Lung (tissue), 12 donors: ENCODE data around the gene RFC2. TPM values are rescaled to one million over a fixed set of nuclear protein-coding genes. Genes with fewer than 3 reads are reported as not detected.

Experiments
- ATAC-seq: fragments of 200-7000 bp; cut with Tn5 transposase; one replicate; pipeline ENCODE4 v1.9.1; 2020; ENCODE audit warnings: moderate number of reproducible peaks; ENCODE audit not compliant: insufficient read depth, low FRiP score
- DNase-seq, 3 donors: peaks; one replicate each; pipeline ENCODE4 v3.0.0-alpha.2; 2013 to 2017
- H3K27ac ChIP-seq, 2 donors: one replicate each; pipeline ENCODE4 v1.5.1; 2013; ENCODE audit warnings: mild to moderate bottlenecking in 2 of 2, moderate library complexity in 2 of 2, control low read depth in 1 of 2, inconsistent platforms in 1 of 2, low read depth in 1 of 2, low read length in 1 of 2
- H3K27me3 ChIP-seq, 3 donors: one replicate each; pipeline ENCODE4 v1.5.1; 2013; ENCODE audit warnings: low read length in 2 of 3; ENCODE audit not compliant: control insufficient read depth in 3 of 3, insufficient read depth in 3 of 3
- H3K36me3 ChIP-seq, 4 donors: one replicate each; pipeline ENCODE4 v1.5.1; 2013; ENCODE audit warnings: low read length in 4 of 4, mild to moderate bottlenecking in 1 of 4, moderate library complexity in 1 of 4; ENCODE audit not compliant: control insufficient read depth in 4 of 4, insufficient read depth in 4 of 4
- H3K4me1 ChIP-seq, 5 donors: one replicate each; pipeline ENCODE4 v1.5.1; 2013; ENCODE audit warnings: low read length in 5 of 5, mild to moderate bottlenecking in 2 of 5, moderate library complexity in 1 of 5; ENCODE audit not compliant: control insufficient read depth in 5 of 5, insufficient read depth in 5 of 5
- H3K4me3 ChIP-seq: one replicate; pipeline ENCODE4 v1.5.1; 2013; ENCODE audit warnings: mild to moderate bottlenecking, control low read depth, moderate library complexity
- H3K9ac ChIP-seq, 2 donors: one replicate each; pipeline ENCODE4 v1.5.1; 2013; ENCODE audit warnings: low read length in 2 of 2, control low read depth in 1 of 2; ENCODE audit not compliant: insufficient read depth in 1 of 2
- H3K9me3 ChIP-seq, 4 donors: one replicate each; pipeline ENCODE4 v1.5.1; 2013; ENCODE audit warnings: low read length in 3 of 4, mild to moderate bottlenecking in 1 of 4, moderate library complexity in 1 of 4; ENCODE audit not compliant: control insufficient read depth in 4 of 4, insufficient read depth in 3 of 4
- WGBS, 2 donors: extraction: QIAGEN DNeasy Blood & Tissue Kit; methylation state at CpG; one replicate each; pipeline ENCODE4 v1.1.7; 2013; 5-methylcytosine and 5-hydroxymethylcytosine counted together
- polyA plus RNA-seq, 2 donors: library from polyadenylated mRNA; stranded (reverse); fragments of 200-250 nt; gene quantifications; one replicate each; pipeline ENCODE4 v1.2.1, GENCODE V29; 2013
- total RNA-seq, 2 donors: library from RNA; depleted of rRNA in 1 of 2; stranded (reverse); fragments of >200 nt in 1 of 2; gene quantifications; one replicate each; pipeline ENCODE4 v1.2.1, GENCODE V29; 2014 to 2021
- TF ChIP-seq, protein P1 (sequence below): IDR thresholded peaks from 2 replicates; pipeline ENCODE4 v1.5.1; 2012; ENCODE audit warnings: mild to moderate bottlenecking; ENCODE audit errors: control extremely low read depth, extremely low read depth
- donor health status: control.
- donor health status: control.
- donor health status: Bipolar disorder and iron deficiency.
- donor health status: healthy.
- donor health status: DM: yes; HTN: yes; CAD: no.

Gene RFC2
- total and polyA plus RNA-seq, 4 donors: 14.5 to 23.8 (median 21.2) TPM

GRCh38 chr7:74290981-74291441 is 36.8 kb upstream of the RFC2 start:
- DNase-seq (no peak), ATAC-seq (no peak)
- TF ChIP-seq, protein P1, sequence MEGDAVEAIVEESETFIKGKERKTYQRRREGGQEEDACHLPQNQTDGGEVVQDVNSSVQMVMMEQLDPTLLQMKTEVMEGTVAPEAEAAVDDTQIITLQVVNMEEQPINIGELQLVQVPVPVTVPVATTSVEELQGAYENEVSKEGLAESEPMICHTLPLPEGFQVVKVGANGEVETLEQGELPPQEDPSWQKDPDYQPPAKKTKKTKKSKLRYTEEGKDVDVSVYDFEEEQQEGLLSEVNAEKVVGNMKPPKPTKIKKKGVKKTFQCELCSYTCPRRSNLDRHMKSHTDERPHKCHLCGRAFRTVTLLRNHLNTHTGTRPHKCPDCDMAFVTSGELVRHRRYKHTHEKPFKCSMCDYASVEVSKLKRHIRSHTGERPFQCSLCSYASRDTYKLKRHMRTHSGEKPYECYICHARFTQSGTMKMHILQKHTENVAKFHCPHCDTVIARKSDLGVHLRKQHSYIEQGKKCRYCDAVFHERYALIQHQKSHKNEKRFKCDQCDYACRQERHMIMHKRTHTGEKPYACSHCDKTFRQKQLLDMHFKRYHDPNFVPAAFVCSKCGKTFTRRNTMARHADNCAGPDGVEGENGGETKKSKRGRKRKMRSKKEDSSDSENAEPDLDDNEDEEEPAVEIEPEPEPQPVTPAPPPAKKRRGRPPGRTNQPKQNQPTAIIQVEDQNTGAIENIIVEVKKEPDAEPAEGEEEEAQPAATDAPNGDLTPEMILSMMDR: no peak
- no peaks in the 10 kb centered on the region for H3K9me3 ChIP-seq
- peaks cover 0 to 33% (median 9%) of the 10 kb centered on the region in 5 donors for H3K4me1 ChIP-seq
- H3K27me3 ChIP-seq: peaks cover 0 to 2% (median 0%) of the 10 kb centered on the region in 3 donors
- no peaks in the 10 kb centered on the region for H3K36me3 ChIP-seq
- 64 to 67% methylated on average over 10 of the region's 10 CpGs for WGBS, 2 donors
- no peak overlapping the region for H3K4me3 ChIP-seq
- no peak overlapping the region for H3K27ac ChIP-seq
- H3K9ac ChIP-seq: no peak overlapping the region

- Histone ChIP-seq H3K9me3 (no peaks in the 10 kb centered on the region), H3K4me1 (peaks cover 0 to 33% (median 9%) of the 10 kb centered on the region in 5 donors), H3K9ac (peak overlapping the region in 1 of 2 donors; percentile 55), H3K36me3 (no peaks in the 10 kb centered on the region), H3K27ac (no peak overlapping the region), H3K27me3 (peaks cover 0 to 2% (median 0%) of the 10 kb centered on the region in 3 donors), H3K4me3 (peak overlapping the region; percentile 15)
- WGBS, 2 donors: 3 to 12% methylated on average over 9 of the region's 9 CpGs
- TF ChIP-seq, protein P1: no peak
- ATAC-seq: no peak
- no peak for DNase-seq
These were observed 36.4 kb upstream of the RFC2 start for GRCh38 chr7:74290553-74290950.

GRCh38 chr7:74289659-74290552 is 35.7 kb upstream of the RFC2 start:
- H3K9me3 ChIP-seq: no peaks in the 10 kb centered on the region
- peaks cover 0 to 2% (median 0%) of the 10 kb centered on the region in 3 donors for H3K27me3 ChIP-seq
- H3K27ac ChIP-seq: peak overlapping the region; percentile 35 to 44
- DNase-seq (no peak), ATAC-seq (no peak)
- no peaks in the 10 kb centered on the region for H3K36me3 ChIP-seq
- H3K4me1 ChIP-seq: peaks cover 0 to 31% (median 9%) of the 10 kb centered on the region in 5 donors
- 1 to 2% methylated on average over 58 to 59 of the region's 60 CpGs for WGBS, 2 donors
- H3K9ac ChIP-seq: peak overlapping the region; percentile 37 to 55
- peak overlapping the region; percentile 77 for H3K4me3 ChIP-seq
- TF ChIP-seq, protein P1: no peak
